HL-60 (cell line): Measurements from ENCODE around the gene SORL1.

Experiments
- POLR2AphosphoS5 ChIP-seq: IDR thresholded peaks from 2 replicates; pipeline ENCODE4 v1.6.1; 2012; ENCODE audit warnings: low read depth
- TF ChIP-seq, protein P1 (sequence below): IDR thresholded peaks from one replicate; pipeline ENCODE4 v1.5.1; 2011; ENCODE audit warnings: low read length, control low read depth, inconsistent platforms; ENCODE audit not compliant: insufficient read depth

DNA sequence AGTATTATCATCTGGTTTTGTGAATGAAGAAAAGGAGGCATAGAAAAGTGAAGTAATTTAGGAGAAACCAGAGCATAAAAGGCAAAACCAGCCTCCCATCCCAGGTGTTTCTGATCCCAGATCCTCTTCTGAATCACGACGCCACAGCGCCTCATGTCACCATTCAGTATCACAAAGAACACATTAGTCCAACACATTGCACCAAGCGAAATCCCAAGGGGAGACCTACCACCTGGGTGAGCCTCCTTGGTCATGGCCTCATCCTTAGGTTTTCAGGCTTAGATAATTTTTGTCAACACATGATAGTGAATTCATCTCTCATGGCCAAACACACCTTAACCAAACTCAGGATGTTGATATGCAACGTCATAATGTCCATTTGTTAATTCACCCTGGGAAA is 182.2 kb downstream of the SORL1 start:
- TF ChIP-seq, protein P1, sequence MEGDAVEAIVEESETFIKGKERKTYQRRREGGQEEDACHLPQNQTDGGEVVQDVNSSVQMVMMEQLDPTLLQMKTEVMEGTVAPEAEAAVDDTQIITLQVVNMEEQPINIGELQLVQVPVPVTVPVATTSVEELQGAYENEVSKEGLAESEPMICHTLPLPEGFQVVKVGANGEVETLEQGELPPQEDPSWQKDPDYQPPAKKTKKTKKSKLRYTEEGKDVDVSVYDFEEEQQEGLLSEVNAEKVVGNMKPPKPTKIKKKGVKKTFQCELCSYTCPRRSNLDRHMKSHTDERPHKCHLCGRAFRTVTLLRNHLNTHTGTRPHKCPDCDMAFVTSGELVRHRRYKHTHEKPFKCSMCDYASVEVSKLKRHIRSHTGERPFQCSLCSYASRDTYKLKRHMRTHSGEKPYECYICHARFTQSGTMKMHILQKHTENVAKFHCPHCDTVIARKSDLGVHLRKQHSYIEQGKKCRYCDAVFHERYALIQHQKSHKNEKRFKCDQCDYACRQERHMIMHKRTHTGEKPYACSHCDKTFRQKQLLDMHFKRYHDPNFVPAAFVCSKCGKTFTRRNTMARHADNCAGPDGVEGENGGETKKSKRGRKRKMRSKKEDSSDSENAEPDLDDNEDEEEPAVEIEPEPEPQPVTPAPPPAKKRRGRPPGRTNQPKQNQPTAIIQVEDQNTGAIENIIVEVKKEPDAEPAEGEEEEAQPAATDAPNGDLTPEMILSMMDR, result no peak
- TF ChIP-seq POLR2AphosphoS5, result no peak
